UCSD-AML1 (cell line): ENCODE results near the gene CA9.

ENCODE experiments used
- DNase-seq: peaks from one replicate; lab custom pipeline; 2025; ENCODE audit not compliant: unreplicated experiment; lab: John Stamatoyannopoulos, UW

The CA9 gene

GRCh38 chr9:35675204-35675603 is 1.5 kb downstream of the CA9 start:
- DNase-seq = no peak

DNA sequence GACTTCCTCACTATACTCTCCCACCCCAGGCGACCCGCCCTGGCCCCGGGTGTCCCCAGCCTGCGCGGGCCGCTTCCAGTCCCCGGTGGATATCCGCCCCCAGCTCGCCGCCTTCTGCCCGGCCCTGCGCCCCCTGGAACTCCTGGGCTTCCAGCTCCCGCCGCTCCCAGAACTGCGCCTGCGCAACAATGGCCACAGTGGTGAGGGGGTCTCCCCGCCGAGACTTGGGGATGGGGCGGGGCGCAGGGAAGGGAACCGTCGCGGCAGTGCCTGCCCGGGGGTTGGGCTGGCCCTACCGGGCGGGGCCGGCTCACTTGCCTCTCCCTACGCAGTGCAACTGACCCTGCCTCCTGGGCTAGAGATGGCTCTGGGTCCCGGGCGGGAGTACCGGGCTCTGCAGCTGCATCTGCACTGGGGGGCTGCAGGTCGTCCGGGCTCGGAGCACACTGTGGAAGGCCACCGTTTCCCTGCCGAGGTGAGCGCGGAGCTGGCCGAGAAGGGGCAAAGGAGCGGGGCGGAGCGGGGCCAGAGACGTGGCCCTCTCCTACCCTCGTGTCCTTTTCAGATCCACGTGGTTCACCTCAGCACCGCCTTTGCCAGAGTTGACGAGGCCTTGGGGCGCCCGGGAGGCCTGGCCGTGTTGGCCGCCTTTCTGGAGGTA is 2.1 kb downstream of the CA9 start:
- no peak for DNase-seq

DNA sequence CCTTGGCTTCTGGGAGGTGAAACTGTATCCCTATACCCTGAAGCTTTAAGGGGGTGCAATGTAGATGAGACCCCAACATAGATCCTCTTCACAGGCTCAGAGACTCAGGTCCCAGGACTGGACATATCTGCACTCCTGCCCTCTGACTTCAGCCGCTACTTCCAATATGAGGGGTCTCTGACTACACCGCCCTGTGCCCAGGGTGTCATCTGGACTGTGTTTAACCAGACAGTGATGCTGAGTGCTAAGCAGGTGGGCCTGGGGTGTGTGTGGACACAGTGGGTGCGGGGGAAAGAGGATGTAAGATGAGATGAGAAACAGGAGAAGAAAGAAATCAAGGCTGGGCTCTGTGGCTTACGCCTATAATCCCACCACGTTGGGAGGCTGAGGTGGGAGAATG is 5.4 kb downstream of the CA9 start:
- no peak for DNase-seq

DNA sequence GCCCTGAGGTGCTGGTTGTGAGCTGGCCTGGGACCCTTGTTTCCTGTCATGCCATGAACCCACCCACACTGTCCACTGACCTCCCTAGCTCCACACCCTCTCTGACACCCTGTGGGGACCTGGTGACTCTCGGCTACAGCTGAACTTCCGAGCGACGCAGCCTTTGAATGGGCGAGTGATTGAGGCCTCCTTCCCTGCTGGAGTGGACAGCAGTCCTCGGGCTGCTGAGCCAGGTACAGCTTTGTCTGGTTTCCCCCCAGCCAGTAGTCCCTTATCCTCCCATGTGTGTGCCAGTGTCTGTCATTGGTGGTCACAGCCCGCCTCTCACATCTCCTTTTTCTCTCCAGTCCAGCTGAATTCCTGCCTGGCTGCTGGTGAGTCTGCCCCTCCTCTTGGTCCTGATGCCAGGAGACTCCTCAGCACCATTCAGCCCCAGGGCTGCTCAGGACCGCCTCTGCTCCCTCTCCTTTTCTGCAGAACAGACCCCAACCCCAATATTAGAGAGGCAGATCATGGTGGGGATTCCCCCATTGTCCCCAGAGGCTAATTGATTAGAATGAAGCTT is 6.1 kb downstream of the CA9 start:
- DNase-seq = no peak

DNA sequence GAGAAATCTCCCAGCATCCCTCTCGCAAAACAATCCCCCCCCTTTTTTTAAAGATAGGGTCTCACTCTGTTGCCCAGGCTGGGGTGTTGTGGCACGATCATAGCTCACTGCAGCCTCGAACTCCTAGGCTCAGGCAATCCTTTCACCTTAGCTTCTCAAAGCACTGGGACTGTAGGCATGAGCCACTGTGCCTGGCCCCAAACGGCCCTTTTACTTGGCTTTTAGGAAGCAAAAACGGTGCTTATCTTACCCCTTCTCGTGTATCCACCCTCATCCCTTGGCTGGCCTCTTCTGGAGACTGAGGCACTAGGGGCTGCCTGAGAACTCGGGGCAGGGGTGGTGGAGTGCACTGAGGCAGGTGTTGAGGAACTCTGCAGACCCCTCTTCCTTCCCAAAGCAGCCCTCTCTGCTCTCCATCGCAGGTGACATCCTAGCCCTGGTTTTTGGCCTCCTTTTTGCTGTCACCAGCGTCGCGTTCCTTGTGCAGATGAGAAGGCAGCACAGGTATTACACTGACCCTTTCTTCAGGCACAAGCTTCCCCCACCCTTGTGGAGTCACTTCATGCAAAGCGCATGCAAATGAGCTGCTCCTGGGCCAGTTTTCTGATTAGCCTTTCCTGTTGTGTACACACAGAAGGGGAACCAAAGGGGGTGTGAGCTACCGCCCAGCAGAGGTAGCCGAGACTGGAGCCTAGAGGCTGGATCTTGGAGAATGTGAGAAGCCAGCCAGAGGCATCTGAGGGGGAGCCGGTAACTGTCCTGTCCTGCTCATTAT is 6.8 kb downstream of the CA9 start:
- DNase-seq = no peak

DNA sequence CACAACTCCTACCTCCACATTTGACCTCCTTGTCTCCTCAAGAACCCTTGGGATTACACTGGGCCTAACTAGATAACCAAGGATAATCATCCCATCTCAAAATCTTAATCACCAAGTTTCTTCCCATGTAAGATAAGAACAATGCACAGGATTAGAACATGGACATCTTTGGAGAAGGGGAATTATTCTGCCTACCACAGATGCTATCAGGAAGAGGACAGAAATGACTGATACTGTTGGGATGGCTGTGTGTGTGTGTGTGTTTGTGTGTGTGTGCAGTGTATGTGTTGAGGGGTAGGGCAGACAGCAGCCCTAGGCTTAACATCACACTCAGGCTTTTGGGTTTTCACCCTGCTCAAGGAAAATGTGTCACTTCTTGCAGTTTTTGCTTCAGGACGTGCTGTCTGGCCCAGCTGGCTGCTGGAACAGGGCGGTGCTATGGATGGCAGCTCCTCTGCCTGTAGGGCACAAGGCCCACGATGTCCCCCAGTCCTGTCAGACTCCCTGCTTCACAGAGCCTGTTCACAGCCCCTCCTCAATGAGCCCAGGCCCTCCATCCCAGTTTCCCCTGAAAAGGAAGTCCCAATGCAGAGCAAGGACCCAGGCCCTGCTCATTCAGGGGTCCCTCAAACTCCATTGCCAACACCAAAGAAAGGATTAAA is 7.7 kb downstream of the CA9 start:
- no peak for DNase-seq

DNA sequence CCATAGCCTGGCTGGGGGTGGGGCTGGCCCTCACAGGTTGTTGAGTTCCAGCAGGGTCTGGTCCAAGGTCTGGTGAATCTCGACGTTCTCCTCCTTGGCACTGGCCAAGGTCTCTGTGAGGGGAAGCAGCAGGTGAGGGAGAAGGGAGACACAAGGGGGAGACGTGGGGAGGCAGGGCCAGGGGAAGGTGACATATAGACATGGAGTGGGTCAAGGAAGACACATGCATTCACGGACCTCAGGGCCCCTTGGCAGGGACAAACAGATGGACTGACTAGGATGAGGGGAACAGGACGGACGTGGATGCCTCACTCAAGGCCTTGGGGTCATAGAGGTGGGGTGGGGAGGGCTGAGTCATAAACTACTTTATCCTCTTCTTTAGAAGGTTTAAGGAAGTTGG is 8.3 kb downstream of the CA9 start:
- DNase-seq = no peak

- no peak for DNase-seq
Measured at GRCh38 chr9:35682520-35683315, 9.0 kb downstream of the CA9 start.

DNA sequence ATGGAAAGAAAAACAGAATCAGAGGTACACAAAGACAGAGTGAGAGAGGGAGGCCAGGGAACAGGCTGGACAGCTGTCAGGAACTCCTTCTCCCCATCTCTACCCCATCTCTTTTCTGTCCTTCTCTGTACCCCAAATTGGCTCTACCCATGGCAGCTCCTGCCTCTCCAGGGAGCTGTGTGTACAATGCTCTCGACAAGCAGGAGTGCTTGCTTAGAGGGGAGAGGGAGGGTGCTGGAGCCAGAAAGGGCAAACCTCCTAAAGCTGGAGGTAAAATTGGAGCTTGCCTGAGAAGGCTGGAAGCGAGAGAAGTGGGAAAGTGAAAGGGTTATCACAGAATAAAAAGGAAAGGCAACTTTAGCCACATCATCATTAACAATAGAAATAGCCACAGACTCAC is 9.6 kb downstream of the CA9 start:
- DNase-seq = no peak

DNA sequence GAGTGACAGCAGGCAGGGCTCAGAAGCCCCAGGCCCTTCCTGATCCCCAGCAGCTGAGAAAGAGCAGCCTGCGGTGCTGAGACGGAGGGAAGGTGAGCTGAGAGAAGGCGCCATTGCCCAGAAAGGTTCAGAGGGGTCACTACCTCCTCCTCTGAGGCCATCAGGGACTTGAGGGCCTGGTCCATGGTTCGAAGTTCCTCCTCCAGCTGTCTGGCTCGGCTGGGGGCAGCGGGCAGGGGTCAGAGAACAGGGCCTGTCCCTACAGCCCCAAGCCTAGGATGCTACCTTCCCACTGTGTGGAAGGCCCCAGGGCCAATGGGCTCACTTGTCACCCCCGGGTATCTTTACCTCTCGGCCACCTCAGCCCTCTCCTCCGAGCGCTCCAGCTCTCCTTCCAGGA is 11.2 kb downstream of the CA9 start:
- DNase-seq = no peak

DNA sequence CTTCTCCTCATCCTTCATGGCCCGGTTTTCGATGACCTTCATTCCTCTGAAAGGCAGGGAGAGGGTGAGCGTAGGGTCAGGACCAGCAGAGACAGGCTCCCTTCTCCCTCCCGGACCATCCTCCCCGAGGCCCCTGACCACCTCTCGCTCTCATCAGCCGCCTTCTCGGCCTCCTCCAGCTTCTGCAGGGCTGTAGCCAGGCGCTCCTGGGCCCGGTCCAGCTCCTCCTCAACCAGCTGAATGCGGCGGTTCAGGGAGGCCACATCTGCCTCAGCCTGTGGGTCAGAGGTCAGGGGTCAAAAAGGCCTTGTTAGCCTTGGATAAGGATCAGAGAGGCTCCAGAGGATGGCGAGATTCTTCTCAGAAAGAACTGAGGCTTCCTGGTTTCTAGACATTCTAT is 11.8 kb downstream of the CA9 start:
- no peak for DNase-seq

GRCh38 chr9:35686222-35687203 is 12.8 kb downstream of the CA9 start:
- no peak for DNase-seq

DNA sequence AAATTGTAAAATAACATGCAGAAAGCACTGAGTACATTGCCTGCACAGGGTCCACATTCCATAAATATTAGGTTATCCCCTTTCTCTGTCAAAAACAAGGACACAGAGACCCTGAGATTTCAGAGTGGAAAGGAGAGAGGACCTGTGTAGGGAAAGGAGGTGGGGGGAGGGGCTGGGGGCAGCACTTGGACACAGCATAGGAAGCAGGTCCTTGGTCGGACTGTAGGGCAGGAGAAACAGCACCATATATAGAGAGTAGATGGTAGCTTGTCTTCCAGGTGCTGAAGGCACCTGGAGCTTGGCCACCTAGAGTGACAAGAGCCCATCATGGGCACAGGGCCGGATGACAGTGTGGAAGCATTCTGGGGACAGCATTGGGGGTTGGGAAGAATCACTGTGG is 13.6 kb downstream of the CA9 start:
- DNase-seq = no peak

GRCh38 chr9:35687972-35688557 is 14.3 kb downstream of the CA9 start:
- DNase-seq = no peak

DNA sequence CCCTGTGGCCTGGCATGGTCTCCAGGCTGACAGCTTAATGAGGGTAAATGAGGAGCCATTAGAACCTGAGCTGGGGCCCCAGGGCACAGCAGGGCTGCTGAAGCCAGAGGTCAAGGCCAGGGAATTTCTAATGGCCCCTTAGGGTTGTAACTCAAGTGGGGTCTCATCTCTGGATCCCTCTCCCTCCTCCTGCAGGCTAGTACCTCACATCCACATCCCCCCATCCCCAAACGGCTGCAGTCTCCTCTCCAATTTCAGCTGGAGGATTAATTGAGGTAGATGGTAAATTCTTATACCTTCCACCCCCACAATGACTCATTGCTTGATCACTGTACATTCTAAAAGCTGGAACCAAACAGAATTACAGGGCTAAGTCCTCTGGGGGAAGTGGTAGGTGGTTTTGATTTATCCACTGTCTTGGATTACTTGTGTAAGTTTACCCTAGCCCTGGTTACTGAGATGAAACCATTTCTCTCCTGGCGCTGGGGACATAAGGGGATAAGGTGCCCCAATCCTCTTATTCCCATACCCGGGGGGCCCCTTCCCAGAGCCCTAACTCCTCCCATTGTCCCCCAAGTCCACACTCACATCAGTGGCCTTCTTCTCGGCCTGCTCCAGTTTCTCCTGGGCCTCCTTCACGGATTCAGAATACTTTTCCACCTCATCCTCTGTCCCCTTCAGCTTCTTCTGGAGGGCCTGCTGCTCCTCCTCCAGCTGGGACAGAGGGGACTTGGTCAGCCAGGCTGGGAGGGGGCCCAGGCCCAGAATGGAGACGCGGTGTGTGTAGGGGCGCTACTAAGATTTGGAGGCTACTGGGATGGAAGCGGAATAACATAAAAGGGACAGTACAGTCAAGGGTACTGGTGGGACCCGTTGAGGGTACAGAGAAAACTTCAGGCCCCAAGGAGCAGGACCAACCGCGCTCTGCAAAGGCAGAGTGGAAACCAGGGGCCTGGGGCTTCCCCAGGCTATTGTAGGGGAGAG is 15.1 kb downstream of the CA9 start:
- DNase-seq = no peak

DNA sequence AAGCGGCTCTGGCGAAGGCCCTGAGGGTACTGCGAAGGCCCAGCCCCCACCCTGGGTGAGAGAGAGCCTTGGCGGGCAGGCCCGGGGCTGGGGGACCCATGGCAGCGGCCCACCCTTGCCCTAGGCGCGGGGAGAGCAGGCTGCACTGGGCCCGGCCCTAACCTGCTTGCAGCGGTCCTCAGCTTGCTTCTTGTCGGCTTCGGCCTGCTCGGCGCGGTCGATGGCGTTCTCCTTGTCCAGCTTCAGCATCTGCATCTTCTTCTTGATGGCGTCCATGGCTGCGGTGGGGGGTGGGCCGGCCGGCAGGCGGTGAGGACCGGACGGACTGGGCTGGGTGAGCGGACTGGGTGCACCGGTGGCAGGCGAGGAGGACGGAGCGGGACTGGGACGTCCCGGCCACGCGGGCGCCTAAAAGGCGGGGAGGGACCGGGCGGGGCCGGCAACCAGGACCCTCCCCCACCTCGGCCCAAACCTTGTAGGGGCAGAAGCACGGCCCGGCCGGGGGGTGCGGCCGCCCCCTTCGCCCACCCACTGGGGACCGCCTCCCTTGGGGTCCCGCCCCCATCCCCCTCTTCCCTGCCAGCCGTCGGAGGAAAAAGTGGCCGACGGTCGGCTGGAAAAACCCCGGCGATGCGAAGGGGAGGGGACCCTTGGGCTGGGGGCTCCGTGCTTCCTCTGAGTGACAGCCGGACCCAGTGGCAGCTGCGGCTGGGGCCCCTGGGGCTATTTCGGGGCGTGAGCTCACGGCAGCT is 16.0 kb downstream of the CA9 start, which contains the start of gene TPM2:
TPM2 (minus strand) TSS at position 384 of the 752 bp plus-strand sequence; CDS start at position 276, 108 bp downstream.
- DNase-seq = no peak

DNA sequence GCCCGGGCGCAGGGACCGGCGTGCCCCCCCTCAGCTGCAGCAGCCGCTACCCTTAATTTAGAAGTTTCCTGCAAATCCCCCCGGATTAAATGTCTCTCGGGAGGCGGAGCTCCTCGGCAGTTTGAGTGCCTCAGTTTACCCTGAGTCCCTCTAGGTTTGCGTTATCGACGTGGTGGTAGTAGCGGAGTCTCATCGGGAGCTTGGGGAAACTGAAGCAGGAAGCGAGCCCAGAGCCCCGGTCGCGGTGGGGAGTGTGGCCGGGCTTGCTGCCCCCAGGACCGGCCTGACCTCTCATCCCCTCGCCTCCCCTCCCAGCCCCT is 16.5 kb downstream of the CA9 start:
- DNase-seq = no peak
